K562 (cell line): ENCODE data around the gene APBB2. TPM values are rescaled to one million over a fixed set of nuclear protein-coding genes. Genes with fewer than 3 reads are reported as not detected.

Source experiments
- ATAC-seq: fragments of 200-7000 bp; cut with Tn5 transposase; 3 replicates; pipeline ENCODE4 v1.9.1; 2020; ENCODE audit warnings: moderate library complexity
- BruUV-seq: library from RNA; stranded (reverse); fragments of 400-500 nt; replicated peaks from 2 replicates; lab custom pipeline; 2021; lab: Mats Ljungman, UMichigan
- CTCF ChIA-PET: fragments of 300-600 bp; formaldehyde crosslinking; extraction: SDS; loops from one replicate; lab custom pipeline; 2021; ENCODE audit warnings: low intra/inter-chr PET ratio; lab: Yijun Ruan, JAX
- POLR2A ChIA-PET: fragments of 300-600, 350-650 bp; sonication (Branson Sonifier 250); formaldehyde crosslinking; extraction: SDS; loops from one replicate; lab custom pipeline; 2021; ENCODE audit warnings: antibody characterized with exemption, inconsistent platforms; lab: Yijun Ruan, JAX
- DNase-seq, 4 experiments: peaks; one replicate each; pipeline versions ENCODE4 v3.0.0 to v3.0.0-alpha.2; 2011 to 2018; ENCODE audit warnings: low spot score in 3 of 4, mixed read lengths in 3 of 4; ENCODE audit errors: extremely low read depth in 1 of 4
- FAIRE-seq: peaks from 2 replicates; lab custom pipeline; 2011; peaks lifted over from hg19 to GRCh38; lab: Jason Lieb, UNC
- H2AFZ ChIP-seq: 2 replicates; pipeline ENCODE4 v1.6.0; 2011; ENCODE audit warnings: low read depth, low read length, control low read depth, inconsistent platforms
- H3K27ac ChIP-seq: fragments of 200-600 bp; 3 replicates; pipeline ENCODE4 v1.8.0; 2011; ENCODE audit warnings: low read depth, mild to moderate bottlenecking, control low read depth, inconsistent platforms, low read length, moderate library complexity, mixed read lengths; ENCODE audit errors: extremely low read depth
- H3K27me3 ChIP-seq, 2 experiments: fragments of 300-600 bp in 1 of 2; 2 replicates in 1 of 2; 3 replicates in 1 of 2; pipeline versions ENCODE4 v1.6.0 to v1.8.0; 2011; ENCODE audit warnings: inconsistent platforms in 2 of 2, low read length in 2 of 2, mild to moderate bottlenecking in 1 of 2, mixed read lengths in 1 of 2, moderate library complexity in 1 of 2; ENCODE audit not compliant: control insufficient read depth in 2 of 2, insufficient read depth in 2 of 2
- H3K36me3 ChIP-seq: fragments of 300-600 bp; 3 replicates; pipeline ENCODE4 v1.8.0; 2011; ENCODE audit warnings: mild to moderate bottlenecking, low read length, inconsistent platforms; ENCODE audit not compliant: control insufficient read depth, insufficient read depth
- H3K4me1 ChIP-seq, 2 experiments: fragments of 200-600 bp in 1 of 2; replicated peaks in 1 of 2; 2 replicates in 1 of 2; 3 replicates in 1 of 2; pipeline versions ENCODE4 v1.5.1 to v1.8.0; 2011; ENCODE audit warnings: inconsistent platforms in 2 of 2, low read length in 2 of 2, mild to moderate bottlenecking in 1 of 2, mixed read lengths in 1 of 2, moderate library complexity in 1 of 2; ENCODE audit not compliant: control insufficient read depth in 2 of 2, insufficient read depth in 2 of 2
- H3K4me2 ChIP-seq: 2 replicates; pipeline ENCODE4 v1.6.1; 2011; ENCODE audit warnings: low read length, control low read depth, inconsistent platforms, mixed read lengths; ENCODE audit not compliant: insufficient read depth
- H3K4me3 ChIP-seq: fragments of 200-600 bp; sonication (generic), shearing (Covaris generic); 2 replicates; pipeline ENCODE4 v1.5.1; 2016; ENCODE audit warnings: control low read depth, inconsistent platforms
- H3K79me2 ChIP-seq: fragments of 200-600 bp; 3 replicates; pipeline ENCODE4 v1.8.0; 2011; ENCODE audit warnings: low read length, inconsistent platforms; ENCODE audit not compliant: control insufficient read depth, insufficient read depth
- H3K9ac ChIP-seq, 2 experiments: 2 replicates each; pipeline versions ENCODE4 v1.6.0 to v1.6.1; 2011; ENCODE audit warnings: low read depth in 2 of 2, low read length in 2 of 2, control low read depth in 1 of 2, inconsistent platforms in 1 of 2, mild to moderate bottlenecking in 1 of 2, mixed read lengths in 1 of 2; ENCODE audit not compliant: insufficient read depth in 1 of 2
- H3K9me1 ChIP-seq: one replicate; pipeline ENCODE4 v1.6.0; 2011; ENCODE audit warnings: inconsistent platforms, mild to moderate bottlenecking, low read length, moderate library complexity; ENCODE audit not compliant: control insufficient read depth, insufficient read depth
- H3K9me3 ChIP-seq: replicated peaks from 2 replicates; pipeline ENCODE4 v1.5.1; 2011; ENCODE audit warnings: low read depth, low read length, inconsistent platforms; ENCODE audit not compliant: control insufficient read depth, insufficient read depth
- H4K20me1 ChIP-seq: replicated peaks from 2 replicates; pipeline ENCODE4 v1.6.1; 2011; ENCODE audit warnings: low read length, inconsistent platforms, mixed read lengths; ENCODE audit not compliant: control insufficient read depth, insufficient read depth
- CBFA2T2 ChIP-seq: fragments of 450-650 bp; conservative IDR thresholded peaks from 2 replicates; pipeline ENCODE4 v1.6.1; 2017; ENCODE audit warnings: mild to moderate bottlenecking
- FIP1L1 ChIP-seq: fragments of 200-400 bp; formaldehyde crosslinking; IDR thresholded peaks from 2 replicates; pipeline ENCODE4 v1.6.1; 2018; ENCODE audit warnings: mild to moderate bottlenecking, low read depth, low read length; ENCODE audit not compliant: poor library complexity, severe bottlenecking
- HDAC1 ChIP-seq, 2 experiments: fragments of 450-650 bp; IDR thresholded peaks; 2 replicates each; pipeline ENCODE4 v1.6.1; 2016 to 2017; ENCODE audit warnings: inconsistent platforms in 1 of 2, mild to moderate bottlenecking in 1 of 2, moderate library complexity in 1 of 2
- KLF6 ChIP-seq: fragments of 250-450 bp; sonication (Bioruptor Pico); IDR thresholded peaks from 2 replicates; pipeline ENCODE4 v1.4.0; 2020; ENCODE audit warnings: mild to moderate bottlenecking, moderate library complexity, borderline replicate concordance
- NFRKB ChIP-seq: fragments of 450-650 bp; IDR thresholded peaks from 2 replicates; pipeline ENCODE4 v1.6.1; 2016; ENCODE audit warnings: low read depth
- RREB1 ChIP-seq: fragments of 250-450 bp; sonication (Bioruptor Pico); IDR thresholded peaks from 2 replicates; pipeline ENCODE4 v1.4.0; 2020
- WGBS: fragments of 100-300 bp; shearing (Covaris generic); methylation state at CpG from one replicate; pipeline ENCODE4 v1.1.6; 2016; ENCODE audit warnings: low coverage, mixed read lengths; ENCODE audit not compliant: insufficient coverage; ENCODE audit errors: missing lambda C conversion rate; 5-methylcytosine and 5-hydroxymethylcytosine counted together
- in situ Hi-C: fragments of 300-500 bp; cut with MboI; formaldehyde crosslinking; loops from 4 replicates; pipeline ENCODE4 v1.15.0; 2018; ENCODE audit warnings: inconsistent platforms, mixed read lengths
- intact Hi-C: fragments of 100-400 bp; cut with micrococcal nuclease; formaldehyde crosslinking; loops from 2 replicates; pipeline ENCODE4 v1.14.2; 2022
- polyA plus RNA-seq, 8 experiments: library from polyadenylated mRNA; depleted of rRNA in 4 of 8; stranded (reverse) in 5 of 8; unstranded in 3 of 8; fragments of >200 nt; fragmentation: Nextera tagmentation in 2 of 8; fragmentation: Illumina TruSeq in 1 of 8; extraction: Ambion mirVana in 2 of 8; extraction: Trizol in 1 of 8; gene quantifications; 2 replicates each; pipeline versions ENCODE4 v1.2.1 to v1.2.3, GENCODE V29; 2011 to 2014; ENCODE audit warnings: inconsistent platforms in 1 of 8, missing spikeins in 1 of 8
- total RNA-seq, 7 experiments: library from RNA; depleted of rRNA in 6 of 7; stranded (reverse); fragments of >200 nt in 6 of 7; fragmentation: Illumina TruSeq in 2 of 7; extraction: Trizol in 2 of 7; gene quantifications; 2 replicates each; pipeline versions ENCODE4 v1.2.1 to v1.2.3, GENCODE V29; 2011 to 2021; ENCODE audit warnings: low replicate concordance in 1 of 7

Gene APBB2
- total and polyA plus RNA-seq, 9 of the 15 experiments (the other 6 are each of a cell fraction or from before 2014, with no cell fraction given): 0.08 to 2.1 (median 1.4) TPM

GRCh38 chr4:40842725-40843423 lies 371.5 kb downstream of the APBB2 start:
- intact Hi-C loops: loop anchor here (5.0 to 10.0 kb wide), 2 partner anchors 106 to 518 kb away; no protein-coding TSS in a partner anchor
- no peak overlapping the region for H3K4me2 ChIP-seq
- 2% methylated on average over 10 of the region's 14 CpGs for WGBS
- H3K9me1 ChIP-seq: no peaks in the 10 kb centered on the region
- H3K9ac ChIP-seq: no peak overlapping the region
- no peak for FAIRE-seq
- BruUV-seq: no TSS peak
- no peaks in the 10 kb centered on the region for H3K36me3 ChIP-seq
- H3K9me3 ChIP-seq: no peaks in the 10 kb centered on the region
- no peak overlapping the region for H3K4me3 ChIP-seq
- POLR2A ChIA-PET: no interaction called here
- CTCF ChIA-PET: no interaction called here
- TF ChIP-seq RREB1 (CRISPR knock-in tag) (no peak), FIP1L1 (no peak), KLF6 (CRISPR knock-in tag) (no peak), HDAC1 (IDR thresholded peaks at IDR 0.05) (no peak), NFRKB (no peak), CBFA2T2 (no peak)
- no peak overlapping the region for H3K27ac ChIP-seq
- ATAC-seq: no peak; the same call in 1 of the 3 replicates
- H3K79me2 ChIP-seq: no peaks in the 10 kb centered on the region
- no peaks in the 10 kb centered on the region; a peak in 1 of 5 replicates for H3K4me1 ChIP-seq
- no peak for DNase-seq
- in situ Hi-C loops: loop anchor here (5.0 kb wide), 1 partner anchor 106 kb away; no protein-coding TSS in a partner anchor
- H2AFZ ChIP-seq: no peak overlapping the region
- H4K20me1 ChIP-seq: no peaks in the 10 kb centered on the region
- H3K27me3 ChIP-seq: peaks cover 8 to 10% of the 10 kb centered on the region in 2 experiments; a peak in 3 of 5 replicates
